GM19452 (cell line): ENCODE results near the gene INPP5F.
"Not testable (repeated sequence)": the region's sequence is repeated elsewhere in the genome, so short reads cannot be mapped to it uniquely, and the experiment has no call there.

Experiments used
- ATAC-seq: cut with Tn5 transposase; IDR thresholded peaks from one replicate; pipeline ENCODE4 v1.9.1; 2021; ENCODE audit not compliant: unreplicated experiment

The INPP5F gene

GRCh38 chr10:119706521-119707278, 19.1 kb upstream of the INPP5F start:
- no peak for ATAC-seq

- not testable (repeated sequence) for ATAC-seq
These were observed 18.5 kb upstream of the INPP5F start for GRCh38 chr10:119707331-119707730.

DNA sequence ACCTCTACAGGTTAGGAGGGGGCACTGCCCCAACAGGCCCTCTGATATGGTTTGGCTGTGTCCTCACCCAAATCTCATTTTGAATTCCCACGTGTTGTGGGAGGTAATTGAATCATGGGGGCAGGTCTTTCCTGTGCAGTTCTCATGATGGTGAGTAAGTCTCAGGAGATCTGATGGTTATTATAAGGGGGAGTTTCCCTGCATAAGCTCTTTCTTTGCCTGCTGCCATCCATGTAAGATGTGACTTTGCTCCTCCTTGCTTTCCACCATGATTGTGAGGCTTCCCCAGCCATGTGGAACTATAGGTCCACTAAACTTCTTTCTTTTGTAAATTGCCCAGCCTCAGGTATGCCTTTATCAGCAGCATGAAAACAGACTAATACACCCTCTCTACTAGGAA, 14.9 kb upstream of the INPP5F start:
- ATAC-seq, result not testable (repeated sequence)

- ATAC-seq, result no peak
These were observed 11.9 kb upstream of the INPP5F start for GRCh38 chr10:119713744-119714483.

- ATAC-seq, result no peak
These were observed 11.4 kb upstream of the INPP5F start for GRCh38 chr10:119714484-119714816.

DNA sequence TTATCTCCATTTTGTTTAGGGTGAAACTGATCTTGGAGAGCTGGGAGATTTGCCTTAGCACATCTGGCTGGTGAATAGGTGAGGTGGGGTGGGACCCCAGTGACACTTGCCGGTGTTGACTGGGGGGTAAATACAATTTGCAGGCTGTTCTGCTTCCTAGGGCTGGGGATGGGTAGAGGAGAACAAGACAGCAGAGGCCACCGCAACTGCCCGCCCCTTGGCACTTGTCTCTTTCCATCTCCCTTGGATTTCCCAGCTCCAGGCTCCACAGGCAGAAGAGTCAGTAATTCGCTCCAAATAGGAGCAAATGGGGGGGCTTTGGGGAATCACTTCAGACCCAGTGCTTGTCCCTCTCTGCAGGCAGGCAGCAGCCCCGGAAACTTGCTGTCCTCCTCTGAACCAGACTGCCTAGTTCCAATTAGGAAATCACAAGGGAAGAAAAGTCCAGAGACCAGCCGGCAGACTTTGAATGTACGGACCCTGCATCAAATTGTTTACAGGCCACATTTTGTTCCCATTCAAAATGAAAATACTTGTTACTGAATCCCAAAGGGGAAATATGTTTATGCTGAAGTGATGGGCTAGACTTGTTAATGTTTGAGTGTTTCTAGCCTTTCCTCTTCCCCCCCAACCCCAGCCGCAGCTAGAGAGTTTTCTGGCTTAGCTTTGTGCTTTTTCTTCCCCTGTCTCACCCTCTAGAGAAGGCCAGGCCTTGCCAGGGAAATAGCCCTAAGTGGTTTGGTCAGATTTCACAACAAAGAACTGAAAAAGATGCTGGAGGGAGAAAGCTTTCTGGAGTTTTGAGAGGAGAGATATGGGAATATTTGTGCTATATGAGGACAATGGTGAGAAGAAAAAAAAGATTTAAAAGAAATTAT, 10.0 kb upstream of the INPP5F start:
- ATAC-seq, result no peak

GRCh38 chr10:119723161-119723560, 2.7 kb upstream of the INPP5F start:
- ATAC-seq, result no peak

GRCh38 chr10:119723624-119724023, 2.2 kb upstream of the INPP5F start:
- no peak for ATAC-seq

DNA sequence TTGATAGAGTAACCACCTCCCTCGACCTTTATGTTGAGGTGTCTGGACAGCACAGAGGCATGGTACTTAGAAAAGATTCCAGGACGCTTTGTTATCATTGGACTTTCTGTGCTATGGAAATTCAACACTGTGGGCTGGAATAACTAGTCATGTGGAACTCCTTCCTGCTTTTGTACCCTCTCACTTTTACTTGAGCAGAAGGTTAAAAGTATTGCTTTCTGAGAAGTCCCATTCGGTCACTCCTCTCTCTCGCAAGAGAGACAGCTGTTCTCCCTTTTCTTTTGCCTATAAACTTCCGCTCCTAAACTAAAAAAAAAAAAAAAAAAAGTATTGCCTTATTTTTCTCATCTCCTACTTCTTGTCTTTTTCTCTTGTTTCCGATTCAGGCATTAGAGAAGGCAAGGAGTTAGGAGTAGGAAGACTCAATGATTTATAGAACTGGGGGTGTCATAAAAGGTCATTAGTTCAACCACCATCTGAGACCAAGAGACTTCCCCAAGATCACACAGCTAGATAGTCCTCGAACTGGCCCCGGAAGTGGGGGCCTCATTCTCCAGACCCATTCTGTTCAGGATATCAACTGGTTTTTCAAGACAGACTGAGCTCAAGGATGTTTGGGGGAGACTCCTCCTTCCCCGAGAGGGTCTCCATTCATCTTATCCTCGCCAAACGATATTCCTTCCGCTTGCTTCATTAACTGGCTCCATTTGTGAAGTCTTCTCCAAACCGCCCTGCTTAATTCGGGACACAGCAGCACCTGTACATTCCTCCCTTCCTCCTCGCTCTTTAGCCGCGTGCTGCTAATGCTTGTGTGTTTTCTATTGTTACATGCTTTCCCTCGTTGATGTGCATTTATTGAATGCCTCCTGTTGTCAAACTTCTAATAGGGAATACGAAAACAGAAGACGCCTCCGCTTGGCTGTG, 995 bp upstream of the INPP5F start:
- ATAC-seq, result peak; percentile 31

DNA sequence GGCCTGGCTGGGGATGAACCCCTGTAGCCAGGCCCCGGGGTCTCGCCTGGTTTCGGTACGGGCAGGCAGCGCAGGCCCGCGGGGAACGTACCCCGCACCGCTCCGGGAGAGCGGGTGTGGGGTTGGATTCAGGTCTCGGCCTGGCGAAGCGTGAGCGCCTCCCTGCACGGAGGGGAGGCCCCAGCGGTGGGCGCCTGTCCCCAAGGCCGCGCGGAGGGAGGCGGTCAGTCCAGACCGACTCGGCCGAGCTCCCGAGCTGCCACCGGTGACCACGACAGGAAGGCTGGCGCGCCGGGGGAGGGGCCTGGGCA, 378 bp upstream of the INPP5F start:
- no peak for ATAC-seq

DNA sequence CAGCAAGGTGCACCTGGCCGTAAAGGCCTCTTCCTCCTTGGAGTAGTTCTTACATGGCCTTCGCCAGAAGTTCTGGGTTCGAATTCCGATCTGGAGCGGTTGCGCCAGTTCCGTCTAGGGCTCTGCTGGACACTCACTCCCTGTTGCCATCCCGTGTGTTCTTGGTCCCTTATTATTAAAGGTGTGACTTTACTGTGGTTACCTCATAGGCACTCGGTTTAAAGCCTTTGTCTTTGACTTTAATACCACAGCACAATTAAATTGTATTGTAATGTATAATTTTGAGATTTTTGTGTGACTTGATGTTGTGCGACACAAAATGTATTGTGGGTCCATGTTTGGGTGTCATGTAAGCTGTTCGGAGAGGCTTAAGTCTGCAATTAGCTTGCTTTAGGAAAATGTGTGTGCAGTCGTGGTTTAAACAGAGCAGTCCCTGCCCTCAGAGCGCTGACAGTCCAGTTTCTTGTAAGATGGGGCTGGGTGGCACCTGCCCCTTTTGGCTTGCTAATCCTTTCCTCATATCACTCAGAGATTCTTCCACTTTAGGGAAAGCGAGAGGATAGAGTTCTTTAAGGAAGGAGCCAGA, 919 bp downstream of the INPP5F start:
- no peak for ATAC-seq

DNA sequence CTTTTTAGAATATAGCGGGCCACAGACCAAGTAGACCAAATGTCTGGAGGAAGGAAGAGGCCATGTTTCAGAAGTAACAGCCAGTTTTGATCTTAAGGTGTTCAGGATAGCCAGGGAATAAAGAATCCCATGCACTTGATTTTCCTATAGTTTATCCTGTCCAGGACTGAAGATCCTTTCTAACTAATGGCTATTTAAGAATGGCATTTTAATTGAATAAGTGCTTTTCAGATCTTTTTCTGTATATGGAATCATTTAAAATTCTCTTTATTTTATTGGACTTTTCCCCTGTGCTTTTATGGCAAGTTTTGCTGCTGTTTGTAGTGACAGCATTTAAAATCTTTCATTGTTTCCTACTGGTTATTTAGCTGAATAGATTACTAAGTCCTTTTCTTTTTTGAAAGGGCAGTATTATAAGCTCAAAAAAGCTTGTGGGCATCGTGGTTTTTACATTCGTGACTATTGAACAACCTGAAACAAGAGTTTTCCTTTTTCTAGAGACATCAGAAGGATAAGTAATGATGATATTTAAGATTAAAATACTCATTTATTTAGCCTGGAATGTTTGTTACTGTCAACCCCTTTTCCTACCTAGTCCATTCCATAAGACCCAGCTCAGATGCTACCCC, 2.4 kb downstream of the INPP5F start:
- ATAC-seq, result no peak

GRCh38 chr10:119734396-119735332, 8.8 kb downstream of the INPP5F start:
- no peak for ATAC-seq

DNA sequence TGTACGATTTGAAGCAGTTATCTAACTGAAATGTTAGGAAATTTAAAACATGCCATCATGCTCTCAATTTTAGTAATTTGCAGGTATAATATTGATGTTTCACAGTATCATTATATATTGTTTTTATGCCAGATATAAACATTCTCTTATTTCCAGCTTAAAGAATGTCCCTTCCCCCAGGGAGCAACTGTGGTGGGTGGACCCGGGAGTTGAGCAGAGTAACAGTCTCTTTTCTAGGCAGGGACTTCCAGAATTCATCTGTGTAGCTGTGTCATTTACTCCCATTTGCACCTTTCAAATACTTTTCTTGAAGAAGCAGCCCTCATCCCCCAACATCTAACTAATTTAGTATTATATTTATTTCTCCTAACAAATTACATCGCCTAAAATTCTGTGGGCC, 9.6 kb downstream of the INPP5F start:
- ATAC-seq, result no peak

DNA sequence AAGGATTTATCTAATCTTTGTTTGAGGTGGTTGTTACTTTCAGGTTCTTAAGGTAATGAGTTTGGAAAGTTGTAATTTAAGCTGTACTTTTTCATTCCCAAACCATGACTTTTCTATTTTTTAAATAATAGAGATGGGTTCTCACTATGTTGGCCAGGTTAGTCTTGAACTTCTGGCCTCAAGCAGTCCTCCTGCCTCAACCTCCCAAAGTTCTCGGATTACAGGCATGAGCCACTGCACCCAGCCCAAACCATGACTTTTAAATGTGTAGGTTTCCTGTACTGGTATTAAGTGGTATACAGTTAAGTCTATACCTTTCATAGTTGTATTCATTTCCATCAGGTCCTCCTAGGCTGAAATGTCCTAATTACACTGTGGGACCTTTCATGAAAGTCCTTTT, 10.4 kb downstream of the INPP5F start:
- no peak for ATAC-seq

DNA sequence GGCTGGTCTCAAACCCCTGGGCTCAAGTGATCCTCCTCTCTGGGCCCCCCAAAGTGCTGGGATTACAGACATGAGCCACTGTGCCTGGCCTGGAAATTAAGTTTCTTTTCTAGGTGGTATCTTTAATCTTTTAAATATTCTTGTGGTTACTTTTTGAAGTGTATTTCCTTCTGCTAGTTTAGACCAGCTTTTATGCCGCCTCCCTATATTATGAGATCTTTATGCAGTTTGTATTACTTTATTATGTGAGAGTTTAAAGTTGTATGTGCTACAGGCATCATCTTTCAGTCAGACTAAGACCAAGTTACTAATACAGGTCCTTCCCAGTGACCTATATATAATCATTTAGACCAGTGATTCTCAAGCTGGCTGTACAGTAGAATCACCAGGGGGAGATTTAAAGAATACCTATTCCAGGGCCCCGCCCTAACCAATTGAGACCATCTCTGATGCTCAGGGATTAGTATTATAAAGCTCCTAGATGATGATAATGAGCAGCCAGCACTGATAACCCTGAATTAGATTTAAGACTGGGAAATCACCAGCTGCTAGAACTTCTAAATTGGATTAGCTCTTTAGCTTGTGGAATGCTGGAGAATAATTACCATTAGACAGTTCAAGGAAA, 11.3 kb downstream of the INPP5F start:
- no peak for ATAC-seq

GRCh38 chr10:119737823-119738222, 12.0 kb downstream of the INPP5F start:
- ATAC-seq, result no peak

DNA sequence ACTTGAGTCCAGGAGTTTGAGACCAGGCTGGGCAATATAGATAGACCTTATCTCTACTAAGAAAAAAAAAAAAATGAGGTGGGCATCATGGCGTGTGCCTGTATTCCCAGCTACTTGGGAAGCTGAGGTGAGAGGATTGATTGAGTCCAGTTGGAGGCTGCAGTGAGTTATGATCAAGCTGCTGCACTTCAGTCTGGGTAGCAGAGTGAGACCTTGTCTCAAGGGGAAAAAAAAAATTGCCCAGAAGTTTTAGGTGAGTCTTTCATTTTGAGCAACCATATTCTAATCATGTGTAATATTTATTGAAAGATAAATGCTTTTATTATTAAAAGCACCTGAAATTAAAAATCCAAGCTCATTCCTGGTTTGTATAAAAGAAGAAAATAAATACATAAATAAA, 13.1 kb downstream of the INPP5F start:
- no peak for ATAC-seq
